Esophagus squamous epithelium (tissue), 5 donors: ENCODE data around the gene GPD1. TPM values are rescaled to one million over a fixed set of nuclear protein-coding genes. Genes with fewer than 3 reads are reported as not detected.
"Not testable (repeated sequence)": the region's sequence is repeated elsewhere in the genome, so short reads cannot be mapped to it uniquely, and the experiment has no call there.

Experiments used
- DNase-seq: peaks from one replicate; lab custom pipeline; 2025; lab: John Stamatoyannopoulos, UW
- H3K27ac ChIP-seq, 4 donors: fragments of 200-600 bp; sonication (generic); one replicate each; pipeline ENCODE4 v1.5.1; 2016 to 2019; ENCODE audit warnings: mild to moderate bottlenecking in 1 of 4
- H3K27me3 ChIP-seq, 4 donors: fragments of 200-600 bp; sonication (generic); 1 replicate in 3 of 4; 2 replicates in 1 of 4; pipeline versions ENCODE4 v1.5.1 to v1.6.0; 2017 to 2021; ENCODE audit warnings: antibody characterized with exemption in 1 of 4
- H3K36me3 ChIP-seq, 3 donors: fragments of 200-600 bp; sonication (generic); one replicate each; pipeline ENCODE4 v1.5.1; 2016 to 2019
- H3K4me1 ChIP-seq, 3 donors: fragments of 200-600 bp; sonication (generic); one replicate each; pipeline ENCODE4 v1.5.1; 2017 to 2019
- H3K4me3 ChIP-seq, 4 donors: fragments of 200-600 bp; sonication (generic); 1 replicate in 3 of 4; 2 replicates in 1 of 4; pipeline ENCODE4 v1.5.1; 2016 to 2019; ENCODE audit warnings: mild to moderate bottlenecking in 2 of 4, moderate library complexity in 1 of 4
- H3K9me3 ChIP-seq, 3 donors: fragments of 200-600 bp; sonication (generic); one replicate each; pipeline ENCODE4 v1.5.1; 2016 to 2019
- POLR2A ChIP-seq, 4 donors: fragments of 450-650 bp; IDR thresholded peaks; one replicate each; pipeline ENCODE4 v1.6.1; 2017; ENCODE audit warnings: antibody characterized with exemption in 4 of 4, mild to moderate bottlenecking in 4 of 4, moderate library complexity in 3 of 4
- WGBS, 2 donors: methylation state at CpG; one replicate each; pipeline ENCODE4 v1.1.5; 2018; 5-methylcytosine and 5-hydroxymethylcytosine counted together
- intact Hi-C: fragments of 100-400 bp; cut with DNase I; formaldehyde crosslinking; loops from one replicate; pipeline ENCODE4 v1.15.0; 2022
- total RNA-seq, 4 donors: library from RNA; depleted of rRNA; stranded (reverse); fragments of >200 nt; gene quantifications; one replicate each; pipeline ENCODE4 v1.1.0, GENCODE V29; 2016
- TF ChIP-seq, protein P1 (sequence below), 6 experiments: fragments of 450-650 bp in 4 of 6; fragments of 200-600 bp in 2 of 6; sonication (generic) in 2 of 6; IDR thresholded peaks; one replicate each; pipeline ENCODE4 v1.5.1; 2016 to 2019; ENCODE audit warnings: antibody characterized with exemption in 6 of 6, mild to moderate bottlenecking in 4 of 6, moderate library complexity in 4 of 6
- donor health status: DM: yes; HTN: yes; CAD: no.

GPD1 gene
- total RNA-seq, 4 donors from 2014 or later = 0.38 to 0.53 (median 0.44) TPM; not detected in 1

DNA sequence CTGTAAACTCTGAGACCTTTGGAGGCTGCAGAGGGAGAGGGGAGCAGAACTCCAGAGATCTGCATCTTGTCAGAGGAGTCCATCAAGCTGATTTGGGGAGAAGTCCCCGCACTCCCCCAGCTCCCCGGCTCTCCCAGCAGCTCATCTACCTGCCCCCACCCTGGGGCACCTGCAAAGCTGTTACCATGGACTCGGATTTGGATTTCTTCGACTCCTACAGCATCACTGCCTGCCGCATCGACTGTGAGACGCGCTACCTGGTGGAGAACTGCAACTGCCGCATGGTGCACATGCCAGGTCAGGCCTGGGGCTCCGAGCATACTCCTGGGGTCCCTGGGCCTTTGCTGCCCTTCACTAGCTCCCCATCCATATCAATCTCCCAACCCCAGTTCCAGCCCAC is 25.5 kb upstream of the GPD1 start:
- DNase-seq = no peak
- H3K4me1 ChIP-seq = peaks cover 0 to 14% (median 3%) of the 10 kb centered on the region in 3 donors
- intact Hi-C loops = no loop called here
- no peak for TF ChIP-seq POLR2A (IDR thresholded peaks at IDR 0.05)
- H3K9me3 ChIP-seq = no peaks in the 10 kb centered on the region
- no peaks in the 10 kb centered on the region for H3K36me3 ChIP-seq
- H3K27ac ChIP-seq = no peak overlapping the region
- 92 to 100% methylated on average over 3 to 9 of the region's 10 CpGs for whole genome bisulfite sequencing, 2 donors
- H3K4me3 ChIP-seq = no peak overlapping the region
- peaks cover 0 to 6% (median 0%) of the 10 kb centered on the region in 4 donors for H3K27me3 ChIP-seq

DNA sequence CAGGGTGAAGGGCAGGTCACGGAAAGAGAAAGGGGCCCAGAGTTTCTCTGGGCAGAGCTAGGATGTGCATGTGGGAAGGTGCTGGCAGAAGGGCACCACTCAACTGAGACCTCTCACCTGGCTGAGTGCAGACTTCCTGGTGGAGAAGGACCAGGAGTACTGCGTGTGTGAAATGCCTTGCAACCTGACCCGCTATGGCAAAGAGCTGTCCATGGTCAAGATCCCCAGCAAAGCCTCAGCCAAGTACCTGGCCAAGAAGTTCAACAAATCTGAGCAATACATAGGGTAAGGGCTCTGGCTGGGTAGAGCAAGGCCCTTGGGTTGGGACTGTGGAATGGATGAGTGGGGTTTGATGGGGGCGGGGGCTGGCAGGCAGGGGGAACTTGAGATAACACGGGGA is 24.0 kb upstream of the GPD1 start:
- WGBS, 2 donors = 57 to 86% methylated on average over 1 to 4 of the region's 5 CpGs
- no peak for DNase-seq
- intact Hi-C loops = loop anchor here (10.0 kb wide), 1 partner anchor 95 kb away; no protein-coding TSS in a partner anchor
- no peak overlapping the region for H3K27ac ChIP-seq
- H3K36me3 ChIP-seq = no peaks in the 10 kb centered on the region
- TF ChIP-seq, protein P1, sequence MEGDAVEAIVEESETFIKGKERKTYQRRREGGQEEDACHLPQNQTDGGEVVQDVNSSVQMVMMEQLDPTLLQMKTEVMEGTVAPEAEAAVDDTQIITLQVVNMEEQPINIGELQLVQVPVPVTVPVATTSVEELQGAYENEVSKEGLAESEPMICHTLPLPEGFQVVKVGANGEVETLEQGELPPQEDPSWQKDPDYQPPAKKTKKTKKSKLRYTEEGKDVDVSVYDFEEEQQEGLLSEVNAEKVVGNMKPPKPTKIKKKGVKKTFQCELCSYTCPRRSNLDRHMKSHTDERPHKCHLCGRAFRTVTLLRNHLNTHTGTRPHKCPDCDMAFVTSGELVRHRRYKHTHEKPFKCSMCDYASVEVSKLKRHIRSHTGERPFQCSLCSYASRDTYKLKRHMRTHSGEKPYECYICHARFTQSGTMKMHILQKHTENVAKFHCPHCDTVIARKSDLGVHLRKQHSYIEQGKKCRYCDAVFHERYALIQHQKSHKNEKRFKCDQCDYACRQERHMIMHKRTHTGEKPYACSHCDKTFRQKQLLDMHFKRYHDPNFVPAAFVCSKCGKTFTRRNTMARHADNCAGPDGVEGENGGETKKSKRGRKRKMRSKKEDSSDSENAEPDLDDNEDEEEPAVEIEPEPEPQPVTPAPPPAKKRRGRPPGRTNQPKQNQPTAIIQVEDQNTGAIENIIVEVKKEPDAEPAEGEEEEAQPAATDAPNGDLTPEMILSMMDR (IDR thresholded peaks at IDR 0.05) = no peak
- TF ChIP-seq POLR2A (IDR thresholded peaks at IDR 0.05) = no peak
- H3K4me3 ChIP-seq = no peak overlapping the region
- peaks cover 0 to 6% (median 0%) of the 10 kb centered on the region in 4 donors for H3K27me3 ChIP-seq
- H3K9me3 ChIP-seq = no peaks in the 10 kb centered on the region
- peaks cover 0 to 22% (median 8%) of the 10 kb centered on the region in 3 donors for H3K4me1 ChIP-seq

DNA sequence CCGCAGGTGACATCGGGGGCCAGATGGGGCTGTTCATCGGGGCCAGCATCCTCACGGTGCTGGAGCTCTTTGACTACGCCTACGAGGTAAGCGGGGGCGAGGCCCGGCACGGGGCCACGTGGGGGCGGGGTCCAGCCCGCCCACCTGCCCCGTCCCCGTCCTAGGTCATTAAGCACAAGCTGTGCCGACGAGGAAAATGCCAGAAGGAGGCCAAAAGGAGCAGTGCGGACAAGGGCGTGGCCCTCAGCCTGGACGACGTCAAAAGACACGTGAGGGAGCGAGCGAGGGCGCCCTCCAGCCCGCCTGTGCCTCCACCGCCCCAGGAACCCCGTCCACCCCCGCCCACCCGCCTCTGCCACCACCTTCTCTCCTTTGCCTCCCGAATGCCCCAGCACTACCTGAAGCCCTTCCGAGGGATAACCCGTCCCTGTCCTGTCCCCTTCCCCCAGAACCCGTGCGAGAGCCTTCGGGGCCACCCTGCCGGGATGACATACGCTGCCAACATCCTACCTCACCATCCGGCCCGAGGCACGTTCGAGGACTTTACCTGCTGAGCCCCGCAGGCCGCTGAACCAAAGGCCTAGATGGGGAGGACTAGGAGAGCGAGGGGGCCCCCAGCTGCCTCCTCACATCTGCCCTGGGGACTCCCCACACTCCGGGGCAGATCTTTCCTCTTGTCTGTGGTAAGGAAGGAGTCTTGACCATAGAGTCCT is 22.6 kb upstream of the GPD1 start:
- H3K4me3 ChIP-seq = no peak overlapping the region

DNA sequence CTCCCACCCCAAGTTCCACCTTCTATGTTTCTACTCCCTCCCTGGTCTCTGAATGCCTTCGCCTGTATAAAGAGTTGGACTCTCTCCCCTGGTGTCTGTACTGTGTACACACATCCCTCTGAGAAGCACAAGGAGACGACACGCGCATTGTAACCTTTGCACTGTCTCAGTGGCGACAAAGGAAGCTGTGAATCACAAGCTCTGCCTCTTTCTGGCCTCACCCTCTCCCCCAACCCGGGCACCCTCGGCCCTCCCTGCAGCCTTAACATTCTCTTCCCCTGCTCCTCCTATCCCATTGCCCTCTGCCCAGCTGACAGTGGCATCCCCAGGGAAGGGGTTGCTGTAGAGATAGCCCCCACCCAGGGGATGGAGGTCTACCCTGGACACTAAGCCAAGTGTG is 21.2 kb upstream of the GPD1 start:
- no peak overlapping the region for H3K27ac ChIP-seq
- H3K4me1 ChIP-seq = peaks cover 10 to 37% (median 10%) of the 10 kb centered on the region in 3 donors
- no peak for DNase-seq
- peaks cover 0 to 12% (median 0%) of the 10 kb centered on the region in 3 donors for H3K36me3 ChIP-seq
- no peaks in the 10 kb centered on the region for H3K9me3 ChIP-seq
- H3K27me3 ChIP-seq = peaks cover 0 to 6% (median 0%) of the 10 kb centered on the region in 4 donors
- no peak overlapping the region for H3K4me3 ChIP-seq
- intact Hi-C loops = loop anchor here (10.0 kb wide), 1 partner anchor 92 kb away; no protein-coding TSS in a partner anchor
- 71 to 85% methylated on average over 3 to 6 of the region's 7 CpGs for WGBS, 2 donors
- TF ChIP-seq POLR2A (IDR thresholded peaks at IDR 0.05) = no peak
- TF ChIP-seq, protein P1 (IDR thresholded peaks at IDR 0.05) = no peak

More for the DNA sequence above, 22.6 kb upstream of the GPD1 start:
- TF ChIP-seq, protein P1 (IDR thresholded peaks at IDR 0.05) = no peak
- no peak for TF ChIP-seq POLR2A (IDR thresholded peaks at IDR 0.05)
- WGBS, 2 donors = 55 to 58% methylated on average over 11 to 15 of the region's 46 CpGs
- no peak overlapping the region for H3K27ac ChIP-seq
- peaks cover 0 to 6% (median 0%) of the 10 kb centered on the region in 4 donors for H3K27me3 ChIP-seq
- intact Hi-C loops = loop anchor here (10.0 kb wide), 1 partner anchor 94 kb away; no protein-coding TSS in a partner anchor
- H3K36me3 ChIP-seq = no peaks in the 10 kb centered on the region
- DNase-seq = no peak
- peaks cover 10 to 23% (median 10%) of the 10 kb centered on the region in 3 donors for H3K4me1 ChIP-seq
- no peaks in the 10 kb centered on the region for H3K9me3 ChIP-seq

DNA sequence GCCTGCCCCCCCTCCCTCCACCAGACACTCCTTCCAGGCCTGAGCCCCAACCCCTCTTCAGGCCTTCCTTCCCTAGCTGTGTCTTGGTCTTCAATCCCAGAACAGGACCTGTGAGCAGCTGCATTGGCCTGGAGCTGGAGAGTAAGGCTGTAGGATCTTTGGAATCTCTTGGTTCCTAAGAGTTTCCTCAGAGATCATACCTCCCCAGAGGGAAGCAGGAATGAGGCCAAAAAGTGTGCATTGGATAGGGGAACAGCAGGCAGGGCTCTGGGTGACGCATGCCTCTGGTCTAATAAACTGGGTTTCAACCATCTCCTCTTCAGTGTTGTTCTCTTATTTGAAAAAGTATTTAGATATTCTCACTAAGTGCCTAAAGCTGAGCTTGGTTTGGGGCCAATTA is 20.5 kb upstream of the GPD1 start:
- H3K27me3 ChIP-seq = peaks cover 0 to 2% (median 0%) of the 10 kb centered on the region in 4 donors
- H3K4me1 ChIP-seq = peaks cover 10 to 44% (median 10%) of the 10 kb centered on the region in 3 donors
- H3K27ac ChIP-seq = no peak overlapping the region
- TF ChIP-seq, protein P1 (IDR thresholded peaks at IDR 0.05) = no peak
- TF ChIP-seq POLR2A (IDR thresholded peaks at IDR 0.05) = no peak
- intact Hi-C loops = loop anchor here (10.0 kb wide), 1 partner anchor 92 kb away; no protein-coding TSS in a partner anchor
- H3K36me3 ChIP-seq = peaks cover 0 to 19% (median 0%) of the 10 kb centered on the region in 3 donors
- 83 to 100% methylated on average over 1 of the region's 1 CpG for WGBS, 2 donors
- no peak for DNase-seq
- H3K9me3 ChIP-seq = no peaks in the 10 kb centered on the region
- no peak overlapping the region for H3K4me3 ChIP-seq

DNA sequence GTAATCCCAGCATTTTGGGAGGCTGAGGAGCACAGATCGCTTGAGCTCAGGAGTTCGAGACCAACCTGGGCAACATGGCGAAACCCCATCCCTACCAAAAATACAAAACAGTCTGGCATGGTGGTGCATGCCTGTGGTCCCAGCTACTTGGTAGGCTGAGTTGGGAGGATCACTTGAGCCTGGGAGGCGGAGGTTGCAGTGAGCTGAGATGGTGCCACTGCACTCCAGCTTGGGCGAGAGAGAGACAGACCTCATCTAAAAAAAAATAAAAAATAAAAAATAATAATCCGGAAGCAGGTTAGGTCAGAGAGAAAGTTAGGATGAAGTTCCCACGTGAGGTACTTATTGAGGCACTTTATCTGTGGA is 19.4 kb upstream of the GPD1 start:
- H3K36me3 ChIP-seq = peaks cover 0 to 30% (median 0%) of the 10 kb centered on the region in 3 donors
- H3K4me3 ChIP-seq = peak overlapping the region; percentile 78 to 97 (median 86)
- 34 to 41% methylated on average over 7 of the region's 7 CpGs for WGBS, 2 donors
- not testable (repeated sequence) for H3K9me3 ChIP-seq, H3K27me3 ChIP-seq, DNase-seq
- H3K27ac ChIP-seq = peak overlapping the region; percentile 94 to 99 (median 94)
- H3K4me1 ChIP-seq = peaks cover 10 to 55% (median 10%) of the 10 kb centered on the region in 3 donors
- intact Hi-C loops = loop anchor here (10.0 kb wide), 1 partner anchor 90 kb away; no protein-coding TSS in a partner anchor
